ENCODE data around the gene SLC34A3. TPM values are rescaled to one million over a fixed set of nuclear protein-coding genes. Genes with fewer than 3 reads are reported as not detected.

SLC34A3 gene
- total and polyA plus RNA-seq, 2 of the 8 experiments (the other 6 are each of a cell fraction or from before 2014, with no cell fraction given): 0.08 TPM; not detected in 1

DNA sequence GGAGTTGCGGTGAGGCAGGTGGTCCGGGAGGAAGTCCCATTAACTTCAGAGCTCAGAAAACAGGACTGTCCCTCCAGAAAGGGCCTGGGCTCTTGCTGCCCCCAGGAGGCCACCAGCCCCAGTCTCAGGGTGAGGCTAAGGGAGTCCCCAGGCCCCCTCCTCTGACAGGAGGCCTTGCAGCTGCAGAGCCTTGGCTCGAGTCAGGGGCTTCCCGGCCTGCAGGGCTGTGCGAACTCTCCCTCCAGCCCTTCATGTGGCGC is 17.1 kb downstream of the SLC34A3 start:
- H2BK120ac ChIP-seq (replicated peaks; ENCODE audit: low read depth, low read length): no peak overlapping the region
- H3K4me1 ChIP-seq (replicated peaks in 1 of 4; ENCODE audit: control insufficient read depth in 3 of 4, insufficient read depth in 4 of 4, low read length in 3 of 4): peaks cover 0 to 20% (median 16%) of the 10 kb centered on the region in 4 experiments; a peak in 5 of 7 replicates
- H2BK20ac ChIP-seq (ENCODE audit: low read length): no peak overlapping the region
- no peak overlapping the region for H4K5ac ChIP-seq (ENCODE audit: insufficient read length, low read depth, low read length)
- POLR2A ChIA-PET (ENCODE audit: partially characterized antibody): interaction anchor here (1.1 to 69.9 kb wide), 4 partner anchors 9 to 54 kb away, joined by 3 to 1462 read pairs (median 733); partner anchors contain the start of genes CYSRT1, NDOR1, NELFB and RNF208
- H2BK12ac ChIP-seq (ENCODE audit: low read depth, low read length): no peak overlapping the region
- no peak overlapping the region for H2BK15ac ChIP-seq (ENCODE audit: low read length)
- FAIRE-seq: no peak
- H3K4me3 ChIP-seq (ENCODE audit: extremely low read depth in 1 of 4, insufficient read depth in 2 of 4, low read depth in 3 of 4, low read length in 4 of 4): no peak overlapping the region
- H4K8ac ChIP-seq (ENCODE audit: extremely low read depth, insufficient read depth, low read length): no peak overlapping the region
- H3K23me2 ChIP-seq (ENCODE audit: low read depth, low read length): no peaks in the 10 kb centered on the region
- H3K14ac ChIP-seq (ENCODE audit: insufficient read length): no peak overlapping the region
- no peak overlapping the region for H3K56ac ChIP-seq (replicated peaks; ENCODE audit: insufficient read length, low read depth, low read length)
- no peak overlapping the region for H3K18ac ChIP-seq (ENCODE audit: extremely low read depth, low read length)
- H3K79me2 ChIP-seq (ENCODE audit: control insufficient read depth in 1 of 2, insufficient read depth in 2 of 2, low read length in 2 of 2): no peaks in the 10 kb centered on the region; a peak in 1 of 4 replicates
- H3K79me1 ChIP-seq (ENCODE audit: low read depth, low read length): no peaks in the 10 kb centered on the region; the same call in none of the 2 replicates
- CTCF ChIA-PET (ENCODE audit: partially characterized antibody): interaction anchor here (0.8 to 3.3 kb wide), 6 partner anchors 8 to 58 kb away, joined by 3 to 26 read pairs (median 4); partner anchors contain the start of gene RNF224
- no peak for DNase-seq (ENCODE audit: low read depth in 1 of 2, low spot score in 2 of 2)
- H2AK5ac ChIP-seq (ENCODE audit: low read depth, low read length): no peak overlapping the region
- 94% methylated on average over 6 of the region's 6 CpGs; no CpG with 5 or more reads in 1 of the 2 experiments for WGBS, 2 experiments (ENCODE audit: extremely low coverage in 1 of 2, insufficient coverage in 1 of 2, insufficient read length in 1 of 2, insufficient replicate concordance in 2 of 2, low coverage in 1 of 2, low lambda C conversion rate in 2 of 2, missing lambda C conversion rate in 1 of 2)
- no peak for TF ChIP-seq TEAD4 (IDR thresholded peaks at IDR 0.05; ENCODE audit: low read depth, low read length)
- no peak for TF ChIP-seq EP300 (IDR thresholded peaks at IDR 0.05; ENCODE audit: borderline replicate concordance in 1 of 2, low read depth in 2 of 2, low read length in 2 of 2)
- TF ChIP-seq POLR2AphosphoS5 (IDR thresholded peaks at IDR 0.05; ENCODE audit: low read depth, low read length): no peak
- no peak for TF ChIP-seq POU5F1 (IDR thresholded peaks at IDR 0.05; ENCODE audit: low read depth, low read length)
- no peak for TF ChIP-seq EGR1 (IDR thresholded peaks at IDR 0.05; ENCODE audit: borderline replicate concordance, low read depth, low read length)
- no peak for TF ChIP-seq TBP (IDR thresholded peaks at IDR 0.05; ENCODE audit: low read depth, low read length)
- no peak for TF ChIP-seq CHD2 (IDR thresholded peaks at IDR 0.05; ENCODE audit: low read length)
- no peak for TF ChIP-seq SUZ12 (IDR thresholded peaks at IDR 0.05; ENCODE audit: low read length)
- TF ChIP-seq SIRT6 (IDR thresholded peaks at IDR 0.05; ENCODE audit: low read length): no peak
- no peak for TF ChIP-seq JUN (IDR thresholded peaks at IDR 0.05; ENCODE audit: low read depth, low read length)
- H4K20me1 ChIP-seq (replicated peaks in 1 of 2; ENCODE audit: control insufficient read depth in 1 of 2, insufficient read depth in 2 of 2, low read length in 2 of 2): peaks cover 6 to 10% of the 10 kb centered on the region in 2 experiments
- H2BK5ac ChIP-seq (ENCODE audit: low read depth, low read length): no peak overlapping the region
- no peaks in the 10 kb centered on the region; a peak in 2 of 7 replicates for H3K27me3 ChIP-seq (replicated peaks in 1 of 4; ENCODE audit: control insufficient read depth in 3 of 4, extremely low read depth in 1 of 4, insufficient read depth in 3 of 4, low read length in 3 of 4)
- H3K36me3 ChIP-seq (ENCODE audit: control insufficient read depth in 2 of 4, insufficient read depth in 4 of 4, low read length in 3 of 4): peaks cover 2 to 9% (median 7%) of the 10 kb centered on the region in 4 experiments; a peak in 5 of 8 replicates
- H4K91ac ChIP-seq (replicated peaks; ENCODE audit: insufficient read length, low read length): no peak overlapping the region
- H3K9me3 ChIP-seq (ENCODE audit: insufficient read depth in 2 of 2, low read depth in 1 of 2, low read length in 1 of 2): no peaks in the 10 kb centered on the region
- no peak overlapping the region for H2AFZ ChIP-seq (ENCODE audit: low read length)
- no peak overlapping the region for H3K23ac ChIP-seq (ENCODE audit: insufficient read length)
- no peak overlapping the region for H3K4me2 ChIP-seq (ENCODE audit: insufficient read depth in 1 of 2, low read depth in 2 of 2, low read length in 2 of 2)
- H3K27ac ChIP-seq (ENCODE audit: low read depth, low read length): no peak overlapping the region
- H3K9ac ChIP-seq (replicated peaks in 1 of 4; ENCODE audit: extremely low read depth in 1 of 4, low read depth in 3 of 4, low read length in 3 of 4): no peak overlapping the region
- no peak overlapping the region for H3K4ac ChIP-seq (replicated peaks; ENCODE audit: insufficient read length, low read depth, low read length)

Data from H1 (cell line).